ENCODE results near the gene CCNT1.

DNA sequence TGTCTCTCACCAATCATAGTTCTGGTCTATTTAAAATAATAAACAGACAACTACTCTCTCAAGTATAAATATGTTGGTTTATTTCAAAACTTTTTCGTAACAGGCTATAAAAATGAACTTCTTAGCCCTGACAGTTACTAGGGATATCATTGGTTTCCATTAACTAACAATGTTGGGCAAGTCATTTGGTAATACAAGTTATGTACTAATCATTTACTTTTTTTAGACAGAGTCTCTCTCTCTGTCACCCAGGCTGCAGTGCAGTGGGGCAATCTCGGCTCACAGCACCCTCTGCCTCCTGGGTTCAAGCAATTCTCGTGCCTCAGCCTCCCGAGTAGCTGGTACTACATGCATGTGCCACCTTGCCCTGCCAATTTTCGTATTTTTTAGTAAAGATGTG lies 19.9 kb downstream of the CCNT1 start:
- no peak for TF ChIP-seq PAX5 (IDR thresholded peaks at IDR 0.05; ENCODE audit: insufficient read depth, low read length, severe bottlenecking)
- no peak for TF ChIP-seq SPI1 (IDR thresholded peaks at IDR 0.05; ENCODE audit: low read depth, low read length)
- TF ChIP-seq POLR2A (IDR thresholded peaks at IDR 0.05; ENCODE audit: low read depth, low read length), result no peak
- no peak for TF ChIP-seq POLR2AphosphoS5 (IDR thresholded peaks at IDR 0.05; ENCODE audit: low read depth, low read length)
- no peak for TF ChIP-seq TAF1 (IDR thresholded peaks at IDR 0.05; ENCODE audit: low read depth, low read length)
- no peak for TF ChIP-seq POU2F2 (IDR thresholded peaks at IDR 0.05; ENCODE audit: low read depth, low read length)

Measured in GM12891 (cell line).